H1 (cell line): ENCODE results near the gene TOMM7. TPM values are rescaled to one million over a fixed set of nuclear protein-coding genes. Genes with fewer than 3 reads are reported as not detected.

Experiments used
- CTCF ChIA-PET: fragments of 300-600 bp; sonication (Branson Sonifier 250); formaldehyde crosslinking; loops from one replicate; lab custom pipeline; 2021; ENCODE audit not compliant: partially characterized antibody; lab: Charles Lee
- POLR2A ChIA-PET: fragments of 300-600 bp; sonication (Branson Sonifier 250); formaldehyde crosslinking; loops from one replicate; lab custom pipeline; 2021; ENCODE audit warnings: inconsistent platforms; ENCODE audit not compliant: partially characterized antibody; lab: Charles Lee
- DNase-seq, 2 experiments: peaks; one replicate each; pipeline versions ENCODE4 v3.0.0 to v3.0.0-alpha.2; 2010 to 2022; ENCODE audit warnings: low spot score in 2 of 2, low read depth in 1 of 2, mixed read lengths in 1 of 2
- FAIRE-seq: peaks from 2 replicates; lab custom pipeline; 2011; peaks lifted over from hg19 to GRCh38; lab: Jason Lieb, UNC
- H2AFZ ChIP-seq: 2 replicates; pipeline ENCODE4 v1.8.1; 2012; ENCODE audit warnings: low read length, inconsistent platforms
- H2AK5ac ChIP-seq: 2 replicates; pipeline ENCODE4 v1.6.1; 2013; ENCODE audit warnings: low read depth, low read length
- H2BK120ac ChIP-seq: replicated peaks from 2 replicates; pipeline ENCODE3; 2013; ENCODE audit warnings: low read depth, low read length, inconsistent platforms
- H2BK12ac ChIP-seq: 2 replicates; pipeline ENCODE4 v1.6.1; 2013; ENCODE audit warnings: low read depth, low read length
- H2BK15ac ChIP-seq: 2 replicates; pipeline ENCODE4 v1.6.1; 2013; ENCODE audit warnings: low read length
- H2BK20ac ChIP-seq: 2 replicates; pipeline ENCODE4 v1.6.1; 2013; ENCODE audit warnings: low read length
- H2BK5ac ChIP-seq: 2 replicates; pipeline ENCODE4 v1.6.1; 2013; ENCODE audit warnings: low read depth, low read length
- H3K14ac ChIP-seq: 2 replicates; pipeline ENCODE4 v1.6.1; 2013; ENCODE audit warnings: inconsistent platforms; ENCODE audit not compliant: insufficient read length
- H3K18ac ChIP-seq: 2 replicates; pipeline ENCODE4 v1.6.1; 2013; ENCODE audit warnings: low read length; ENCODE audit errors: extremely low read depth
- H3K23ac ChIP-seq: 2 replicates; pipeline ENCODE4 v1.6.1; 2013; ENCODE audit warnings: inconsistent platforms; ENCODE audit not compliant: insufficient read length
- H3K23me2 ChIP-seq: 2 replicates; pipeline ENCODE4 v1.6.1; 2013; ENCODE audit warnings: low read depth, low read length
- H3K27ac ChIP-seq: 2 replicates; pipeline ENCODE4 v1.6.1; 2011; ENCODE audit warnings: low read depth, low read length, inconsistent platforms
- H3K27me3 ChIP-seq, 4 experiments: replicated peaks in 1 of 4; 1 replicate in 1 of 4; 2 replicates in 3 of 4; pipeline versions ENCODE4 v1.6.1 to v1.8.1; 2011 to 2013; ENCODE audit warnings: low read length in 3 of 4, mild to moderate bottlenecking in 3 of 4, inconsistent platforms in 2 of 4, mixed read lengths in 2 of 4, moderate library complexity in 1 of 4; ENCODE audit not compliant: control insufficient read depth in 3 of 4, insufficient read depth in 3 of 4; ENCODE audit errors: extremely low read depth in 1 of 4
- H3K36me3 ChIP-seq, 4 experiments: 2 replicates each; pipeline versions ENCODE4 v1.6.1 to v1.8.1; 2011 to 2013; ENCODE audit warnings: mild to moderate bottlenecking in 4 of 4, low read length in 3 of 4, moderate library complexity in 2 of 4, control low read depth in 1 of 4, inconsistent platforms in 1 of 4; ENCODE audit not compliant: insufficient read depth in 4 of 4, control insufficient read depth in 2 of 4
- H3K4ac ChIP-seq: replicated peaks from 2 replicates; pipeline ENCODE3; 2013; ENCODE audit warnings: low read length, low read depth, mixed read lengths, inconsistent platforms; ENCODE audit not compliant: insufficient read length
- H3K4me1 ChIP-seq, 4 experiments: replicated peaks in 1 of 4; 1 replicate in 1 of 4; 2 replicates in 3 of 4; pipeline versions ENCODE4 v1.6.1 to v1.8.1; 2011 to 2013; ENCODE audit warnings: low read length in 3 of 4, inconsistent platforms in 2 of 4, mixed read lengths in 1 of 4; ENCODE audit not compliant: insufficient read depth in 4 of 4, control insufficient read depth in 3 of 4
- H3K4me2 ChIP-seq, 2 experiments: 2 replicates each; pipeline versions ENCODE4 v1.6.1 to v1.8.1; 2011 to 2013; ENCODE audit warnings: low read depth in 2 of 2, low read length in 2 of 2, control low read depth in 1 of 2, inconsistent platforms in 1 of 2, mild to moderate bottlenecking in 1 of 2; ENCODE audit not compliant: insufficient read depth in 1 of 2
- H3K4me3 ChIP-seq, 4 experiments: fragments of 200-600, 300-600 bp in 1 of 4; sonication (generic), shearing (Covaris generic), sonication (Bioruptor Twin) in 1 of 4; 2 replicates each; pipeline versions ENCODE4 v1.5.1 to v1.8.1; 2011 to 2016; ENCODE audit warnings: low read length in 4 of 4, low read depth in 3 of 4, control low read depth in 2 of 4, inconsistent platforms in 2 of 4, mild to moderate bottlenecking in 2 of 4, mixed read lengths in 1 of 4, moderate library complexity in 1 of 4; ENCODE audit not compliant: insufficient read depth in 2 of 4; ENCODE audit errors: extremely low read depth in 1 of 4
- H3K56ac ChIP-seq: replicated peaks from 2 replicates; pipeline ENCODE3; 2013; ENCODE audit warnings: low read depth, mild to moderate bottlenecking, mixed read lengths, low read length, inconsistent platforms; ENCODE audit not compliant: insufficient read length
- H3K79me1 ChIP-seq: 2 replicates; pipeline ENCODE4 v1.6.1; 2013; ENCODE audit warnings: low read depth, low read length, control low read depth
- H3K79me2 ChIP-seq, 2 experiments: 2 replicates each; pipeline versions ENCODE4 v1.6.1 to v1.8.1; 2012 to 2013; ENCODE audit warnings: low read length in 2 of 2, mild to moderate bottlenecking in 2 of 2, inconsistent platforms in 1 of 2; ENCODE audit not compliant: insufficient read depth in 2 of 2, control insufficient read depth in 1 of 2
- H3K9ac ChIP-seq, 4 experiments: replicated peaks in 1 of 4; 1 replicate in 1 of 4; 2 replicates in 3 of 4; pipeline versions ENCODE4 v1.6.1 to v1.8.1; 2011 to 2013; ENCODE audit warnings: low read depth in 3 of 4, low read length in 3 of 4, control low read depth in 2 of 4, mild to moderate bottlenecking in 2 of 4, moderate library complexity in 2 of 4, inconsistent platforms in 1 of 4; ENCODE audit errors: extremely low read depth in 1 of 4
- H3K9me3 ChIP-seq, 2 experiments: 2 replicates each; pipeline versions ENCODE4 v1.6.1 to v1.8.1; 2012 to 2013; ENCODE audit warnings: mild to moderate bottlenecking in 2 of 2, moderate library complexity in 2 of 2, control low read depth in 1 of 2, inconsistent platforms in 1 of 2, low read depth in 1 of 2, low read length in 1 of 2, mixed read lengths in 1 of 2; ENCODE audit not compliant: insufficient read depth in 2 of 2
- H4K20me1 ChIP-seq, 2 experiments: replicated peaks in 1 of 2; 2 replicates each; pipeline versions ENCODE3 to v1.8.1; 2011 to 2013; ENCODE audit warnings: inconsistent platforms in 2 of 2, low read length in 2 of 2, mild to moderate bottlenecking in 1 of 2; ENCODE audit not compliant: insufficient read depth in 2 of 2, control insufficient read depth in 1 of 2
- H4K5ac ChIP-seq: 2 replicates; pipeline ENCODE4 v1.6.1; 2013; ENCODE audit warnings: low read length, low read depth, mixed read lengths, inconsistent platforms; ENCODE audit not compliant: insufficient read length
- H4K8ac ChIP-seq: 2 replicates; pipeline ENCODE4 v1.8.0; 2013; ENCODE audit warnings: mild to moderate bottlenecking, moderate library complexity, low read length, inconsistent platforms; ENCODE audit not compliant: insufficient read depth; ENCODE audit errors: extremely low read depth
- H4K91ac ChIP-seq: replicated peaks from 2 replicates; pipeline ENCODE3; 2013; ENCODE audit warnings: low read length, mixed read lengths, inconsistent platforms; ENCODE audit not compliant: insufficient read length
- ATF2 ChIP-seq: IDR thresholded peaks from 2 replicates; pipeline ENCODE4 v1.6.1; 2012; ENCODE audit warnings: low read length, inconsistent platforms
- JUN ChIP-seq: IDR thresholded peaks from 2 replicates; pipeline ENCODE4 v1.6.1; 2011; ENCODE audit warnings: low read depth, mild to moderate bottlenecking, improper control_type of control experiment, low read length
- SP4 ChIP-seq: IDR thresholded peaks from 2 replicates; pipeline ENCODE4 v1.6.1; 2012; ENCODE audit warnings: low read length, inconsistent platforms
- YY1 ChIP-seq: IDR thresholded peaks from 2 replicates; pipeline ENCODE4 v1.6.1; 2011; ENCODE audit warnings: low read depth, mild to moderate bottlenecking, low read length
- WGBS, 2 experiments: shearing (Covaris generic) in 1 of 2; methylation state at CpG; one replicate each; pipeline versions ENCODE4 v1.1.6 to v1.1.7; 2013 to 2015; ENCODE audit warnings: low lambda C conversion rate in 2 of 2, mixed read lengths in 2 of 2, inconsistent platforms in 1 of 2, low coverage in 1 of 2, missing lambda C conversion rate in 1 of 2; ENCODE audit not compliant: insufficient replicate concordance in 2 of 2, insufficient coverage in 1 of 2, insufficient read length in 1 of 2; ENCODE audit errors: extremely low coverage in 1 of 2, missing lambda C conversion rate in 1 of 2; 5-methylcytosine and 5-hydroxymethylcytosine counted together
- polyA plus RNA-seq, 7 experiments: library from polyadenylated mRNA; depleted of rRNA in 3 of 7; stranded (reverse) in 5 of 7; unstranded in 2 of 7; fragments of >200 nt in 5 of 7; fragments of 200-250 nt in 2 of 7; gene quantifications; 1 replicate in 5 of 7; 2 replicates in 1 of 7; 4 replicates in 1 of 7; pipeline versions ENCODE4 v1.2.1 to v1.2.3, GENCODE V29; 2011 to 2013; ENCODE audit warnings: missing spikeins in 2 of 7, mixed read lengths in 2 of 7
- total RNA-seq: library from RNA; stranded (reverse); fragmentation: NEBNext Ultra II Directional; extraction: Animal tissue kit (Norgen Biotek cat#: 25700); gene quantifications from 2 replicates; pipeline ENCODE4 v1.2.1, GENCODE V29; 2021

TOMM7 gene
- total and polyA plus RNA-seq, 2 of the 8 experiments (the other 6 are each of a cell fraction or from before 2014, with no cell fraction given), result 389 to 508 TPM

GRCh38 chr7:22832401-22832800, 9.8 kb upstream of the TOMM7 start:
- Histone ChIP-seq H3K4ac (no peak overlapping the region), H3K27me3 (no peaks in the 10 kb centered on the region; a peak in 1 of 7 replicates), H3K56ac (no peak overlapping the region), H3K4me1 (no peaks in the 10 kb centered on the region), H2BK120ac (no peak overlapping the region), H3K18ac (no peak overlapping the region), H3K23me2 (no peaks in the 10 kb centered on the region), H4K91ac (no peak overlapping the region), H3K4me3 (no peak overlapping the region), H3K79me2 (no peaks in the 10 kb centered on the region), H4K5ac (no peak overlapping the region), H3K27ac (no peak overlapping the region), H2BK15ac (no peak overlapping the region), H3K9ac (no peak overlapping the region), H3K79me1 (no peaks in the 10 kb centered on the region), H2AFZ (no peak overlapping the region), H2BK5ac (no peak overlapping the region), H2AK5ac (no peak overlapping the region), H3K4me2 (no peak overlapping the region), H3K14ac (no peak overlapping the region), H4K8ac (no peak overlapping the region), H4K20me1 (no peaks in the 10 kb centered on the region), H3K9me3 (no peaks in the 10 kb centered on the region), H2BK12ac (no peak overlapping the region), H3K23ac (no peak overlapping the region), H2BK20ac (no peak overlapping the region), H3K36me3 (no peaks in the 10 kb centered on the region)
- 92% methylated on average over 3 of the region's 3 CpGs; no CpG with 5 or more reads in 1 of the 2 experiments for WGBS, 2 experiments
- DNase-seq, result no peak
- ChIA-PET POLR2A (interaction anchor here (1.4 to 1.8 kb wide), 3 partner anchors 11 to 23 kb away, joined by 4 to 6 read pairs (median 5); no protein-coding TSS in a partner anchor), CTCF (interaction anchor here (0.9 to 1.5 kb wide), 2 partner anchors 8 to 223 kb away, joined by 3 read pairs; no protein-coding TSS in a partner anchor)
- TF ChIP-seq SP4 (no peak), ATF2 (no peak), JUN (no peak), YY1 (no peak)
- no peak for FAIRE-seq
